HS-27A (cell line): Measurements from ENCODE around the gene PFN1.

Experiments
- DNase-seq: peaks from one replicate; pipeline ENCODE4 v3.0.0-alpha.2; 2012; ENCODE audit warnings: low read depth, missing footprints

The PFN1 gene

DNA sequence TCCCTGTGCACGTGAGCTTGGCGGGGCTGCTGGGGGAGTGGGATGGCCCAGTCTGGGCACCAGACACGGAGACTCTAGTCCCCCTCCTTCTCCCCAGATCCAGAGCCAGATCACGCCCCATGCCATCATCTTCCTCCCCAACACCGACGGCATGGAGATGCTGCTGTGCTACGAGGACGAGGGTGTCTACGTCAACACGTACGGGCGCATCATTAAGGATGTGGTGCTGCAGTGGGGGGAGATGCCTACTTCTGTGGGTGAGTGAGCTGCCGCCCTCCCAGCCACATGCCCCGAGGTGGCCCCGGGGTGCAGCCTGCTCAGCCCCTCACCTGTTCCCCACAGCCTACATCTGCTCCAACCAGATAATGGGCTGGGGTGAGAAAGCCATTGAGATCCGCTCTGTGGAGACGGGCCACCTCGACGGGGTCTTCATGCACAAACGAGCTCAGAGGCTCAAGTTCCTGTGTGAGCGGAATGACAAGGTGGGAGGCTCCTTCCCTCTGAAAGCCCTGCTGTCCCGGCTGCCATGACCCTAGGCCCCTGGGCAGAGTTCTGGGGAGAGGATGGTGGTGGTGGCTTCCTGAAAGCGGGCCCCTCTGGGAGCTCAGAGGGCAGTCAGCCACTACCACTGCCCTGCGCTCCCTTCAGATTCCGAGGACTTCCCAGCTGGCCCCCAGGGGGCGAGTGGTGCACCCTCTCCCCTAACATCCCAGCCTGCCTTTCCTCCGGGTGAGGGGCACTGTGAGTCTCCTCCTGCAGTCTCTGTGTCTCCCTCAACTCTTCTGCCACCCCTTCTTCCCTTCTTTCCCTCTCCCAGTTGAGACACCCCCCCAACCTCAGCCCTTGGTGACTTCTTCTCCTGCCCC, 51.8 kb downstream of the PFN1 start:
- DNase-seq: no peak

DNA sequence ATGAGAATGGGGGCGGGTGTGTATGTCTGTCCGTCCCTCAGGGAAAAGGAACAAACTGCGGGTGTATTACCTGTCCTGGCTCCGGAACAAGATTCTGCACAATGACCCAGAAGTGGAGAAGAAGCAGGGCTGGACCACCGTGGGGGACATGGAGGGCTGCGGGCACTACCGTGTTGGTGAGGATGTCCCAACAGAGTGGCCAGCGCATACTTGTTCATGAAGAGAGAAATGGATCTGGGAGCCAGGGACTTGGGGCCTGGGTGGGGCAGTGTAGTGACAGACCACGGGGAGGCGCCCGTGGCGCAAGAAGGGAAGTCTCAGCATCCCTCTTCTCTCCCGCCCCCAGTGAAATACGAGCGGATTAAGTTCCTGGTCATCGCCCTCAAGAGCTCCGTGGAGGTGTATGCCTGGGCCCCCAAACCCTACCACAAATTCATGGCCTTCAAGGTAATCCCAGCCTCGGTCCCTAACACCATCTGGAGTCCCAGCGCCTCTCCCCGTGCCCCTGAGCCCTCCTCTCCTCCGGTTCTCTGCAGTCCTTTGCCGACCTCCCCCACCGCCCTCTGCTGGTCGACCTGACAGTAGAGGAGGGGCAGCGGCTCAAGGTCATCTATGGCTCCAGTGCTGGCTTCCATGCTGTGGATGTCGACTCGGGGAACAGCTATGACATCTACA, 52.5 kb downstream of the PFN1 start:
- DNase-seq: no peak
